ENCODE results near the gene ADK. TPM values are rescaled to one million over a fixed set of nuclear protein-coding genes. Genes with fewer than 3 reads are reported as not detected.

ADK gene
- total and polyA plus RNA-seq, 2 of the 13 experiments (the other 11 are each of a cell fraction or from before 2014, with no cell fraction given): 48.6 to 79.1 TPM

DNA sequence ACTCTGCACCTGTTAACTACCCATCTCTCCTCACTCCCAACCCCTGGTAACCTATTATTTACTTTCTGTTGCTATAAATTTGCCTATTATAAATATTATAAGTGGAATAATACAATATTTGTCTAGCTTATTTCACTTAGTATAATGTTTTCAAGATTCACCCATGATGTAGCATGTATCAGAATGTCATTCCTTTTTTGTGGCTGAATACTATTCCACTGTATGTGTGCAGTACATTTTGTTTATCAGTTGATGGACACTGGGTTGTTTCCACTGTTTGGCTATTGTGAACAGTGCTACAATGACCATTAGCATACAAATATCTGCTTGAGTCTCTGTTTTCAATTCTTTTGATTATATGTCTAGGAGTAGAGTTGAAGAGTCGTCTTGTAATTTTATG lies 582.6 kb downstream of the ADK start:
- ATAC-seq (no peak), DNase-seq (ENCODE audit: low spot score) (no peak), FAIRE-seq (no peak)
- intact Hi-C loops (cut with micrococcal nuclease; ENCODE audit: unreplicated experiment) (no loop called here), in situ Hi-C loops (cut with HindIII; ENCODE audit: extremely low pct_ligation_motif_present, low pct_unique_long_range_greater_than_20kb) (no loop called here)
- POLR2A ChIA-PET: no interaction called here
- Histone ChIP-seq H4K20me1 (ENCODE audit: insufficient read depth, low read length) (no peaks in the 10 kb centered on the region), H3K27me3 (ENCODE audit: control insufficient read depth in 1 of 2, insufficient read depth in 2 of 2, low read length in 2 of 2) (no peaks in the 10 kb centered on the region; a peak in 1 of 5 replicates), H3K27ac (ENCODE audit: extremely low read length, insufficient read depth, low read length) (no peak overlapping the region), H3K9me3 (ENCODE audit: low read length) (no peaks in the 10 kb centered on the region), H3K4me2 (ENCODE audit: low read depth, low read length) (no peak overlapping the region), H2AFZ (ENCODE audit: low read length) (no peak overlapping the region), H3K4me1 (ENCODE audit: insufficient read depth, low read length) (no peaks in the 10 kb centered on the region), H3K4me3 (replicated peaks in 1 of 3; ENCODE audit: insufficient read depth in 1 of 3, low read depth in 2 of 3, low read length in 3 of 3) (no peak overlapping the region), H3K36me3 (replicated peaks in 1 of 2; ENCODE audit: control insufficient read depth in 1 of 2, insufficient read depth in 2 of 2, low read length in 2 of 2) (no peaks in the 10 kb centered on the region), H3K9ac (ENCODE audit: insufficient read depth, low read depth, low read length) (no peak overlapping the region), H3K79me2 (ENCODE audit: insufficient read depth, low read length) (no peaks in the 10 kb centered on the region)
- no TSS peak for BruUV-seq (replicated peaks)
- CTCF ChIA-PET (ENCODE audit: low intra/inter-chr PET ratio, low total read pairs): no interaction called here
- TF ChIP-seq SNAI1 (CRISPR knock-in tag; IDR thresholded peaks at IDR 0.05; ENCODE audit: borderline replicate concordance) (no peak), THYN1 (CRISPR knock-in tag; IDR thresholded peaks at IDR 0.05; ENCODE audit: borderline replicate concordance, low read depth) (no peak), HNRNPUL1 (IDR thresholded peaks at IDR 0.05; ENCODE audit: low read depth, low read length) (no peak), PHB2 (IDR thresholded peaks at IDR 0.05; ENCODE audit: partially characterized antibody) (no peak), ZNF354B (CRISPR knock-in tag; IDR thresholded peaks at IDR 0.05) (no peak), NBN (conservative IDR thresholded peaks at IDR 0.05) (no peak), SRSF1 (optimal IDR thresholded peaks at IDR 0.05; ENCODE audit: low read depth, low read length) (no peak), PHF21A (CRISPR knock-in tag; IDR thresholded peaks at IDR 0.05) (no peak), ZNF33A (CRISPR knock-in tag; IDR thresholded peaks at IDR 0.05; ENCODE audit: borderline replicate concordance) (no peak), MXD4 (CRISPR knock-in tag; IDR thresholded peaks at IDR 0.05) (no peak)
- TF ChIP-seq, protein P1, sequence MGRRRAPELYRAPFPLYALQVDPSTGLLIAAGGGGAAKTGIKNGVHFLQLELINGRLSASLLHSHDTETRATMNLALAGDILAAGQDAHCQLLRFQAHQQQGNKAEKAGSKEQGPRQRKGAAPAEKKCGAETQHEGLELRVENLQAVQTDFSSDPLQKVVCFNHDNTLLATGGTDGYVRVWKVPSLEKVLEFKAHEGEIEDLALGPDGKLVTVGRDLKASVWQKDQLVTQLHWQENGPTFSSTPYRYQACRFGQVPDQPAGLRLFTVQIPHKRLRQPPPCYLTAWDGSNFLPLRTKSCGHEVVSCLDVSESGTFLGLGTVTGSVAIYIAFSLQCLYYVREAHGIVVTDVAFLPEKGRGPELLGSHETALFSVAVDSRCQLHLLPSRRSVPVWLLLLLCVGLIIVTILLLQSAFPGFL (CRISPR knock-in tag; IDR thresholded peaks at IDR 0.05): no peak
- TF ChIP-seq, protein P2, sequence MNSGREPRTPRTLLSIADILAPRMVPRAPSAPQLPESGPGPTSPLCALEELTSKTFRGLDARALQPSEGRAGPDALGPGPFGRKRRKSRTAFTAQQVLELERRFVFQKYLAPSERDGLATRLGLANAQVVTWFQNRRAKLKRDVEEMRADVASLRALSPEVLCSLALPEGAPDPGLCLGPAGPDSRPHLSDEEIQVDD (CRISPR knock-in tag; IDR thresholded peaks at IDR 0.05; ENCODE audit: borderline replicate concordance): no peak
- TF ChIP-seq, protein P3, sequence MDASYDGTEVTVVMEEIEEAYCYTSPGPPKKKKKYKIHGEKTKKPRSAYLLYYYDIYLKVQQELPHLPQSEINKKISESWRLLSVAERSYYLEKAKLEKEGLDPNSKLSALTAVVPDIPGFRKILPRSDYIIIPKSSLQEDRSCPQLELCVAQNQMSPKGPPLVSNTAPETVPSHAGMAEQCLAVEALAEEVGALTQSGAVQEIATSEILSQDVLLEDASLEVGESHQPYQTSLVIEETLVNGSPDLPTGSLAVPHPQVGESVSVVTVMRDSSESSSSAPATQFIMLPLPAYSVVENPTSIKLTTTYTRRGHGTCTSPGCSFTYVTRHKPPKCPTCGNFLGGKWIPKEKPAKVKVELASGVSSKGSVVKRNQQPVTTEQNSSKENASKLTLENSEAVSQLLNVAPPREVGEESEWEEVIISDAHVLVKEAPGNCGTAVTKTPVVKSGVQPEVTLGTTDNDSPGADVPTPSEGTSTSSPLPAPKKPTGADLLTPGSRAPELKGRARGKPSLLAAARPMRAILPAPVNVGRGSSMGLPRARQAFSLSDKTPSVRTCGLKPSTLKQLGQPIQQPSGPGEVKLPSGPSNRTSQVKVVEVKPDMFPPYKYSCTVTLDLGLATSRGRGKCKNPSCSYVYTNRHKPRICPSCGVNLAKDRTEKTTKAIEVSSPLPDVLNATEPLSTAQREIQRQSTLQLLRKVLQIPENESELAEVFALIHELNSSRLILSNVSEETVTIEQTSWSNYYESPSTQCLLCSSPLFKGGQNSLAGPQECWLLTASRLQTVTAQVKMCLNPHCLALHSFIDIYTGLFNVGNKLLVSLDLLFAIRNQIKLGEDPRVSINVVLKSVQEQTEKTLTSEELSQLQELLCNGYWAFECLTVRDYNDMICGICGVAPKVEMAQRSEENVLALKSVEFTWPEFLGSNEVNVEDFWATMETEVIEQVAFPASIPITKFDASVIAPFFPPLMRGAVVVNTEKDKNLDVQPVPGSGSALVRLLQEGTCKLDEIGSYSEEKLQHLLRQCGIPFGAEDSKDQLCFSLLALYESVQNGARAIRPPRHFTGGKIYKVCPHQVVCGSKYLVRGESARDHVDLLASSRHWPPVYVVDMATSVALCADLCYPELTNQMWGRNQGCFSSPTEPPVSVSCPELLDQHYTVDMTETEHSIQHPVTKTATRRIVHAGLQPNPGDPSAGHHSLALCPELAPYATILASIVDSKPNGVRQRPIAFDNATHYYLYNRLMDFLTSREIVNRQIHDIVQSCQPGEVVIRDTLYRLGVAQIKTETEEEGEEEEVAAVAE (CRISPR knock-in tag; IDR thresholded peaks at IDR 0.05; ENCODE audit: borderline replicate concordance): no peak
- WGBS (ENCODE audit: low lambda C conversion rate): 17% methylated on average over 1 of the region's 1 CpG
